CD4-positive, alpha-beta T cell treated with Interleukin-2 at 100 ng/mL for 4 hours (primary cell): ENCODE results near the gene CREB5.

ENCODE experiments used
- DNase-seq: peaks from one replicate; pipeline ENCODE4 v3.0.0-alpha.2; 2020; ENCODE audit warnings: low spot score

The CREB5 gene

GRCh38 chr7:28856656-28857055 lies 444.3 kb downstream of the CREB5 start:
- no peak for DNase-seq

- DNase-seq: no peak
These were observed 445.9 kb downstream of the CREB5 start for GRCh38 chr7:28858206-28858605.

- DNase-seq: no peak
These were observed 446.6 kb downstream of the CREB5 start for GRCh38 chr7:28858895-28859294.

- DNase-seq: no peak
These were observed 449.5 kb downstream of the CREB5 start for GRCh38 chr7:28861825-28862224.

- no peak for DNase-seq
These were observed 450.4 kb downstream of the CREB5 start for GRCh38 chr7:28862595-28863272.

- no peak for DNase-seq
These were observed 453.4 kb downstream of the CREB5 start for GRCh38 chr7:28865601-28866144.

GRCh38 chr7:28868712-28869111 lies 456.4 kb downstream of the CREB5 start:
- no peak for DNase-seq

GRCh38 chr7:28871077-28871476 lies 458.8 kb downstream of the CREB5 start:
- DNase-seq: no peak

- no peak for DNase-seq
These were observed 459.3 kb downstream of the CREB5 start for GRCh38 chr7:28871631-28872030.

- DNase-seq: no peak
These were observed 459.9 kb downstream of the CREB5 start for GRCh38 chr7:28872226-28872625.

- DNase-seq: no peak
These were observed 461.0 kb downstream of the CREB5 start for GRCh38 chr7:28873365-28873764.

- no peak for DNase-seq
These were observed 461.7 kb downstream of the CREB5 start for GRCh38 chr7:28874001-28874400.
